LoVo (cell line): Measurements from ENCODE around the gene FZD2.
"Not testable (repeated sequence)": the region's sequence is repeated elsewhere in the genome, so short reads cannot be mapped to it uniquely, and the experiment has no call there.

Source experiments
- DNase-seq: peaks from one replicate; pipeline ENCODE4 v3.0.0-alpha.2; 2016; ENCODE audit warnings: low spot score

FZD2 gene

DNA sequence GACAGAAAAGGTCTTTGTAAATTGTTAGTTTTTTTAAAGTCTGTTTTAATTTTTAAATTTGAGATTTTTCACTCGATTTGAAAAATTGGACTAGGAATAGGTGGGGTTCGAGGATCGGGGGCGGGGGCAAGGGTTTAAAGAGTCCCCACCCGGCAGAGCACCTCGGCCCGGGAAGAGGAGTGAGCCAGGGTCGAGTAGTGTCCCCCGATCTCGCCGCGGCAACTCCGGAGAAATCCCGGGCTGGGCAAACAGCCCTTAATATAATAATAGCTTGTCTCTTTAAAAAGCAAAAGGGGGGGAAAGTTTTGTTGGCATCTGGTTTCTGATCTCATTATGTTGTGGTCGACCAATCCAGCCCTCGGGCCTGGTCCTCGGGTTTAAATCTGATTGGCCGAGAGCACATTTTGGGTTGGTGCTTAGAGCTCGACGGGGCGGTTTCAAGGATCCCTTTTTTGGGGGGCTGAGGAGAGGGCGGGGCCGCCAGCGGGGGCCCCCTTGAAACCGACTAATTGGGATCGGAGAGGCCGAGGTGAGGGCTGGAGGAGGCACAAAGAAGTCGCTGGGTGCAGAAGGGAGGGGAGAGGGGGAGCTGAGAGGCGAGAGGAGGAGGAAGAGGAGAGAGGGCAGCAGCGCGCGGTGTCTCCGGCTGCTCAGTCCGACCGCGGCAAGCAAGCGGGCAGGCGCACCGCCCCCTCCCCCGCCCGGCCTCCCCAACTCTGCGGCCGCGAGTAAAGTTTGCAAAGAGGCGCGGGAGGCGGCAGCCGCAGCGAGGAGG lies at the start of gene FZD2:
Gene FZD2, plus strand, starts transcription at position 653 of the 775 bp plus-strand sequence. CDS start 205 bp downstream, outside the sequence.
- peak; percentile 87 for DNase-seq

DNA sequence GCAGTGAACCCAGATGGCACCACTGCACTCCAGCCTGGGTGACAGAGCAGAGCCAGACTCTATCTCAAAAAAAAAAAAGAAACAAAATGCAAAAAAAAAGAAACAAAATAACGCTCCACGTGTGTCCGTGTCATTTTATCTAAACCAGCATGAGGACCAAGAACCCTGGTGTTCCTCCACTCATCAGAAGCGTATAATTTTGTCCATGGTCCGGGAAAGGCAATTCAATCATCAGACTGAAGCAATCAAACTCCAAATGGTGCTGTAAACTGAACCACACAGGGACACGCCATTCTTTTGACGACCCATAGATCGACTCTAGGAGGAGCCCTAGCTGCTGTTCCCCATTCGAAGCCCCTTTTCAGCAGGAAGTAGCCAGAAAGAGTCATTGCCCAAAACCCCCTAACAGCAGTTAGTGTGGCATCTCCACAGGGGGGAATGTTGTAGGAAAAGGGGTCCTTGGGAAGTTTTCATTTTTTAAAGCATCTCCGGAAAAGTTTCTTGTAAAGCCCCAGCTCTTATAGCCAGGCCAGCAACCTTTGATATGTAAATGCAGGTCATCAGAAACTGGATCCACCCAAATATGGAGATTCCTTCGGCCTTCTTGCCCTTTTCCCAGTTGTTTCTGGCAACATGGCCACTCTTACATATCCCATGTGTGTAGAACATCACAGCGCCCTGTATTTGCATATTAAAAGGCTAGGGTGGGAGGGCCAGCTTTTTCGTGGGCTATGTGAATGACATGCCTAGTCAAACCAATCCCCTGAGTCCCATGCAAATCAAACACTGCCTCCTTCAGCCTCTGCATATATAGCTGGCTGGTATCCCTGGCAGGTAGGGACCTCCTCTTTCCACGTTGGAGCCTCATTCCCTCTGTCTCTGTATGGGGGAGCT lies 45.8 kb upstream of the FZD2 start:
- not testable (repeated sequence) for DNase-seq

DNA sequence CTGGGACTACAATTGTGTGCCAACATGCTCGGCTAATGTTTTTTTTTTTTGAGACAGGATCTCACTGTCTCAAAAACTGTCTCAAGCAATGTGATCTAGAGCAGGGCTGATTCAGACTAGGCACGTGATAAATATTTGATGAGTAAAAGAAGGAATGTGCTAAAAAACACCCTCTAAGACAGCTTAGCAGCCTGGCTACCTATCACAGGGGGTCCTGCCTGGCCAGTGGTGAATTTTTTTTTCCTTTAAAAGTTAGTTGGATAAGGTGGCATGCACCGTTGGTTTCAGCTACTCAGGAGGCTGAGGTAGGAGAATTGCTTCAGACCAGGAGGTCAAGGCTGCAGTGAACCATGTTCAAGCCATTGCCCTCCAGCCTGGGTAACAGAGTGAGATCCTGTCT lies 39.3 kb upstream of the FZD2 start:
- no peak for DNase-seq

DNA sequence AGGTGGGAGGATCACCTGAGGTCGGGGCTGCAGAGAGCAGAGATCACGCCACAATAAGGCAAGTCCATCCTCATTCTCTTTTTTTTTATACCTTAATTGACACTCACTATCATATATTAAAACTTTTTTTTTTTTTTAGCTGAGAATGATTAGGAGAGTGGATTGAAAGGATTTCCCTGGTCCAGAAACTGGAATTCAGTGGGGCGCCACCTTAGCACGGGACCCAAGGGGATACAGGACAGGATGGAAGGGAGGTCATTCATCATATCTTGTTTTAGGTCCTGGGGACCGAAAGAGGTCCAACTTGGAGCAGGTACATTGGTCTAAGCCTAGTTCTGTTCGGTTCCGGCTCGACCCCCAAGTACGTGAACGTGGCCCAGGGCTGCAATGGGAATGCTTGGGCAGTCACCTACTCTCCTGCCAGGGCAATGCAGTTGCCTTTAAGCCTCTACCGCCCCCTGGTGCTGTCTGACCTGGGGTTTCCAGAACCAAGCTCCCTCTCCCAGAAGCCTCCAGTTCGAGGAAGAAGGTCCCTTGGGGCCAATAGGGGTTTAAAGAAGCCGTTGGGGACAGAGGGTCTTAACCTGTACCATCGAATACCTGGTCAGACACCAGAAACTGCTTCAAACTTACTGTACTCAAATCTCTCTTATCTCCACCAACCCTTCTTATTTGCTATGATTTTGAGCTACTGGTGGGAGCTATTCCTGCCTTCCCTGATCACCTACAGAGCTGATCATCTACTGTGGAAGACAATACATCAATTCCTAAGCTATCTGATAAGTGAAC lies 34.2 kb upstream of the FZD2 start:
- DNase-seq: peak; percentile 53

DNA sequence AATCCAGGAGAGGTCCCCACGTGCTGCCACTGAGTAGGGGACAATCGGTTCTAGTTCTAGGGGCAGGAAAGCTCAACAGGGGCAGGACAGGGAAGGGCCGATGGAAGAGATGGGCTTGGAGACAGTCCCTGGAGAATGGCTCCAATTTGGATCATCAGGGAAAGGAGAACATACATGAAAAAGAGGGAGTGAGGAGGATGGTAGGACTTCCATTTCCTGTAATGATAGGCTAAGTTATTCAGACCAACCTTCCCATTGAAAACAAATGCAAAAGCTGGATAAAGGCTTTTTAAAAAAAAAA lies 33.7 kb upstream of the FZD2 start:
- no peak for DNase-seq

DNA sequence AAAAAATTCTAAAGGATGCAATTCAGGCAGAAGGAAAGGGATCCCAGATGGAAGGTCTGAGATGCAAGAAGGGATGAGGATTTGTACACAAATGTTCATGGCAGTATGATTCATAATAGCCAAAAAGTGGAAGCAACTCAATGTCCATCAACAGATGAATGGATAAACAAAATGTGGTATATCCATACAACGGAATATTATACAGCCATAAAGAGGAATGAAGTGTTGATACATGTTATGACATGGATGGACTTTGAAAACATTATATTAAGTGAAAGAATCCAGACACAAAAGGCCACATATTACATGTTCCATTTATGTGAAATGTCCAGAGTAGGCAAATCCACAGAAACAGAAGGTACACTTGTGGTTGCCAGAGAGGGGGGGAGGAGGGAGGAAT lies 30.2 kb upstream of the FZD2 start:
- no peak for DNase-seq

DNA sequence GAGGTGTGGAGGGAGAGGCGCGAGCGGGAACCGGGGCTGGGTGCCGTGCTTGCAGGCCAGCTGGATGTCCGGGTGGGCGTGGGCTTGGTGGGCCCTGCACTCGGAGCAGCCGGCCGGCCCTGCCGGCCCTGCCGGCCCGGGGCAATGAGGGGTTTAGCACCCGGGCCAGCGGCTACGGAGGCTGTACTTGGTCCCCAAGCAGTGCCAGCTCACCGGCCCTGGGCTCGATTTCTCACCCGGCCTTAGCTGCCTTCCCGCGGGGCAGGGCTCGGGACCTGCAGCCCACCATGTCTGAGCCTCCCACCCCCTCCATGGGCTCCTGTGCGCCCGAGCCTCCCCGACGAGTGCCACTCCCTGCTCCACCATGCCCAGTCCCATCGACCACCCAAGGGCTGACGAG lies 29.3 kb upstream of the FZD2 start:
- DNase-seq: no peak

DNA sequence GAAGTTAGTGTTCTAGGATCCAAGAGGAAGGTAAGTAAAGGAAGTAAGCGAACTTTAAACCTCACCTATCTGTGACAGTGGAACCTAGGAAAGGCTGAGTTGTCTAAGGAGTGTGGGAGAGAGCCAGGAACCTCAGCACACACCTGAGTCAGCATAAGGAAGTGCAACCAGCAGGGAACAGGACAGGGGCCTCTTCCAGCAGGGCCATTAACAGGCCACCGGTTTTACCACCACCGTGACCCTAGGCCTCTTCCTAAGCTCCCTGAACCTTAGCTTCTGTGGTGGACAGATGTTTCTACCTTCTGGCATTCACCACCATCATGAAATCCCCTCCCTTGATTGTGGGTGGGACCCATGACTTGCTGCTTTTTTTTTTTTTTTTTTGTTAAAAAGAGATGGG lies 27.4 kb upstream of the FZD2 start:
- no peak for DNase-seq

DNA sequence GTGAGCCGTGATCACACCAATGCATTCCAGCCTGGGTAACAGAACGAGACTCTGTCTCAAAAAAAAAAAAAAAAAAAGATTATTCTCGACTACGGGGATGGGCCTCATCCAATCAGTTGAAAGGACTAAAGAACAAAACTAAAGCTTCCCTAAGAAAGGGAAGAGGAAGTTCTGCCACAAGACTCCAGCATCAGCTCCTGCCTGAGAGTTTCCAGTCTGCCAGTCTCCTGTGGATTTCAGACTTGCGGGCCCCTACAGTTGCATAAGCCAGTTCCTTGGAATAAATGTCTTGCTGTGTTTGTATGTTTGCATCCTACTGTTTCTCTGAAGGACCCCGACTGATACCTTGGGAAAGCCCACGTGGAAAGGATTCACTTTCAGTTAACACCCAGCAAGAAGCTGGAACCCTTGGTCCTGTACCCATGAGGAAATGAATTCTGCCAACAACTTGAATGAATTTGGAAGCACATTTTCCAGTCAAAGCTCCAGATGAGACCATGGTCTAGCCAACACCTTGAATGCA lies 26.3 kb upstream of the FZD2 start:
- no peak for DNase-seq

DNA sequence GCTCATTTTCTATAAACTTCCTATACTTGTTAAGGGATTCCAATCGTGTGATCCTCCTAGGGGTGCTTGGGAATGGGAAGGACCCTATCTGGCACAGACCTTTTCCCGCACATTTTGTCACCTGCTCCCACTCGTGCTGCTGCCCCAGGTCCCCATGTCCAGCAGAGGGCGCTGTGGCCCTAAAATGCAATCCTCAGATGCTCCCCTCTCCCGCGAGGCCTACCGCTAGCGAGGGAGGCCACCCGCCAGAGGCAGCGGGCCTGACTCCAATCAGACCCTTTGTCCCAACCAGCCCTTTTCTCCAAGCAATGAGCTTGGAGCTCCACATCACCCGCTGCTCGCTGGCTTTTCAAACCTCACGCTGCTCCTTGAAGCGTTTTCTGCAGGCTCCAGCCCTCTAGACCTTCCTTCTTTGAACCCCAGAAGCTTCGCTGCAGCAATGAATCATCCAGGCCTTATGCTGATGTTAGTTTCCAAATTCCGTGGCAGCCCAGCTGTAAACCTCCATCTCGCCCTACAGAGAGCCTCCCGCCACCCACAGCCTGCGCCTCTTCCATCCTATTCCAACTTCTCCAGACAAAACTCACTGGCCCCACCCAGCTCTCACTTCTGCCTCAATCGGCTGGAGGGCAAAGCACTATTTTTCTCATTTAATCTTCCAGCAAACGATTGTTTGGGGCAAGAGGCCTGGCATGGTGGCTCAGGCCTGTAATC lies 23.6 kb upstream of the FZD2 start:
- peak; percentile 80 for DNase-seq

DNA sequence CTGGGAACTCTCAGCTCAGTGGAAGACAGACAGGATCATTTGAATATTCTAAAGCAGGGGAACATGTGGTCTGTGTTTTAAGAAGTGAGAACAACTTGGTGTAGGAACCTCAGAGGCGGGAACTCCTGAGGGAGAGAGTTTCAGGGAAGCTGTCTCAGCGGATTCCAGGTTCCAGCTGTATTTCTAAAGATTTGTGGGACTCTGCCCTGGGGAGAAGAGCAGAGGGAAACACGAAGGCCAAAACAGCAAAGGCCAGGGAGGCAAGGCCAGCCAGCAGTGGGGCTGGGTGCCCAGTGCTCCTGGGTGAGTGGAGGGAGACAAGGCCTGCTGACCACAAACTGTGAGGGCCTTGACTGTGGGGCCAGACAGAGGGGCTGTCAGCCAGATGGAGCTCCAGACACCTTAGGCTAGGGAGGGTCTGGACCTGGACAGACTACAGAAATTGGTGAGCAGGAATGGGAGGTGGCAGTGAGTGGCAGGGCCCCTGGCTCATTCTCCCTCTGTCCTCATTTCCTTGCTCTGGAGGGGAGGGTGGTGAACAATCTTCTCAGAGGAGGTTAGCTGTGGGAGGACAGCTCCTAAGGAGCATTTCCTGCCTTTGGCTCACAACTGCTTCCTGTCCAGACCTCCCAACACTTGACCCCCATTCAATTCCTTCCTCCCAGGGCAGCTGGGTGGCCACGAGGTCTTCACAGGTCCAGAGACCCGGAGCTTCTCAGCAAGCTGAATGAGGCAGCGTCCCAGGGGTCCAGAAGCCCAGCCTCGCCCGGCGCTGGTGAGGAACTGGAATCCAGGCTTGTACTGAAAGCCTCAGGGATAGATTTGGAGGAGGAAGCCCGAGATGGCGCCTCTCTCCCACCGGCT lies 21.0 kb upstream of the FZD2 start:
- no peak for DNase-seq

DNA sequence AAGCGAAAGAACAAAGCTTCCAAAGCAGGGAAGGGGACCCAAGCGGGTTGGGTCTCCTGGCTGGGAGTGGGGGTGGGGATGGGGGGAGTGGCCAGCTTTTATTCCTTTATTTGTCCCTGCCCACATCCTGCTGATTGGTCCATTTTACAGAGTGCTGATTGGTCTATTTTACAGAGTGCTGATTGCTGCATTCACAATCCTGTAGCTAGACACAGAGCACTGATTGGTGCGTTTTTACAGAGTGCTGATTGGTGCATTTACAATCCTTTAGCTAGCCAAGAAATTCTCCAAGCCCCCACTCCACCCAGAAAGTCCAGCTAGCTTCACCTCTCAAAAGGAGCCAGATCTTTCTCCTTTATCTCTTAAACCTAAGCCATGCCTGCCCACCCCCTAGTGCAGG lies 19.4 kb upstream of the FZD2 start:
- DNase-seq: not testable (repeated sequence)

DNA sequence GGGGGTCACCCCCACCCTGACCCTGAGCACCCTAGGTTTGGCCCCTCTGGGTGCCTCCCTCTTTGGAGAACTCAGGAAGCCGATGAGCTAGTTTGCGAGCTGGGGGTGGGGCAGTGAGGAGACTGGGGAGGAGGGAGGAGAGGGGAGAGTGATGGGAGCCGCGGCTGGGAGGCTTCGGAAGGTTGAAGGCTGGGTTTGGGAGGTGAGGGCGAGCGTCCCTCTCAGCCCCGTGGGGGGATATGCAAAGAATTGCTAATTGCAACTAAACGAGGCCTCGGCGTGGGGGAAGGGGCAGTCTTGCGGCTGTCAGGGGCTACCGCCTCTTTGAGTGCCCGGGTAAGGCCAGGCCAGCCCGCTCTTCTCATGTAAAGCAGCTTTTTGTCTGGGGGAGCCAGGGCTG lies 17.6 kb upstream of the FZD2 start:
- no peak for DNase-seq

DNA sequence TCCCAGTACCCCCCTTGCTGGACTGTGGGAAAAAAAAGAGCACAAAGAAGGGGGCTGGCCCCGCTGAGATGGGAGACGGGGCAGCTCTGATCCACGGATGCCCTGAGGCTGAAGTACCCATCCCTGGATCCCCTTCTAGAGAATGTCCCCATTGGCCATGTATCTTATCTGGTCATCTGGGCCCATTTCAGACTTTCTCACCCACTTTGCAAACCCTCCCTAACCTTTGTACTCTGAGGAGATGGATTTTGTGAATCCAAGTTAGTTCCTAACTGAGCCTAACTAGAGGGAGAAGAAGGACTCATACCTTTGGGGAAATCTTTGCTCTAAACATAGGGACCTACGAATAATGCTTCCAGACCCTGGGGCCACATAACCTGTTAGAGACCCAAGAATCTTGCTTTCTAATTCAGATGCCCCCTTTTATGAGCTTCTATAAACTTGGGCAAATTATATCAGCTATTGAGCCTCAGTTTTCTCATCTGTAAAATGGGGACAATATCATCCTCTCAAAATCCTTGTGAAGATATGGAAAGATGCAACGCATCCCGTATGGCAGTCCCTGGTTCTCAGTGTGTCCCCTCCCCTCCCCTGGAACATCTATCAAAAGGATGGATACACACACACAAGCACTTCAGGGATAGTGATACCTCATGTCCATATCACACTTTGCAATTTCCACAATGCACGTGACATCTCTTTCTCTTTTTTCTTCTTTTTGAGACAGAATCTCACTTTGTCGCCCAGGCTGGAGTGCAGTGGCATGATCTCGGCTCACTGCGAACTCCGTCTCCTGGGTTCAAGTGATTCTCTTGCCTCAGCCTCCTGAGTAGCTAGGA lies 16.8 kb upstream of the FZD2 start:
- DNase-seq: no peak

DNA sequence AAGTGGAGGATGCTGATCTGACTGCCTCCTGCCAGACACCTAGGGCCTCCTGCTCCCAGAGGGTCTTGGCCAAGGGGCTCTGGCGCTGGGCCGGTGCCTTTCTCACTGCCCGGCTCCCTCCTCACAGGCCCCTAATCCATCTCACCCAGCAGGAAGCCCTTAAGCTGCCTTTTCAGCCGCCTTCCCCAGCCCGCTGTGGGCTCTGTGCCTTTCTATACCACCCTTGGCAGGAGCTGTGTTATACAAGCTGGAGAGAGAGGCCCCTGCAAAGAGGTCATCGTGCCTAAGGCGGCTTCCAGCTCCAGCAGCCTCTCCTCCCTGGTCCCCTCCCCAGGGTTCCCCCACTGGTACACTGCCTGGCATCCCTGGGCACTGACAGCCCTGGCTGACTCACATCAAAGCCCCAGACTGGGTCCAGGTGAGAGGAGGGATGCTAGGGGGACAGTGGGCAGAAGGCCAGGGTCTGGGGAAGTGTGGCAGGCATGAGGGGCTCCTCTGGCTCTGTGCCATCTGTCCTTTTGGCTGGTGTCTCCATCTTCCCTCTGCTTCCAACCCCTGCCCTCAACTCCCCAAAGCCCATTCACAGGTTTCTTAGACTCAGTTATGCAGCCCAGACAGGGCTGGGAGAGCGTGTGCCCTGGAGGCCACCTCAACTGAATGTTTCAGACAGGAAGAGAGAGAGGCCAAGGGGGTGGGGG lies 15.3 kb upstream of the FZD2 start:
- no peak for DNase-seq

DNA sequence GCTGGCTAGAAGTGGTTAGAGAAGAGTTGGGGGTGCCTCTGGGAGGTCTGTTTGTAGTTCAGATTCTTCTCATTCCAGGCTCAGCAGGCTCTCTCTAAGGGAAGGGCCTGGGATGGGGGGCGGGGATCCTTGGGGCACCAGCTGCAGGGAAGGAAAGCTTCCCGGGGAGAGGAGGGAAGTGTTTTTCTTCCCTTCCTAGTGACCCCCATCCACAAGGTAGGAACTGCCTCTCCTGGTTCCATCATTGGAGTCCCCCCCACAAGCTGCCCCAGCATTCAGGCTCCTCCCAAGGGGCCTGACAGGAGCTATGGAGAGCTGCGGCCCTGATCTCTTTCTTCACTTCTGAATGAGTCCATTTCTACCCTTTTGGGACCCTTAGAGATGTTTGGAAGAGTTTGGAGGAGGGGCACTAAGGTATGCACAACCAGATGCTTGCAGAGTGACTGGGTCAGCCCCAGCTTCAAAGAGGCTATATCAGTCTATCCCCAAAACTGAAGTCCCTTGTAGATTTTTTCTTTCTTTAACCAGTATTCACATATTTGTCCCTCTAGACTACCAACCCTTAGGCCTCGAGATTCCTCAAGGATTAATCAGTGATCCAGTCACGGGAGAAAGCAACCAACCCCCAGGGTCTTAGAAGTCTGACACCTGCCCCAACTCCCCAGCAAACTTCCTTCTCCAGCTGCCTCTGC lies 13.9 kb upstream of the FZD2 start:
- DNase-seq: peak; percentile 39

DNA sequence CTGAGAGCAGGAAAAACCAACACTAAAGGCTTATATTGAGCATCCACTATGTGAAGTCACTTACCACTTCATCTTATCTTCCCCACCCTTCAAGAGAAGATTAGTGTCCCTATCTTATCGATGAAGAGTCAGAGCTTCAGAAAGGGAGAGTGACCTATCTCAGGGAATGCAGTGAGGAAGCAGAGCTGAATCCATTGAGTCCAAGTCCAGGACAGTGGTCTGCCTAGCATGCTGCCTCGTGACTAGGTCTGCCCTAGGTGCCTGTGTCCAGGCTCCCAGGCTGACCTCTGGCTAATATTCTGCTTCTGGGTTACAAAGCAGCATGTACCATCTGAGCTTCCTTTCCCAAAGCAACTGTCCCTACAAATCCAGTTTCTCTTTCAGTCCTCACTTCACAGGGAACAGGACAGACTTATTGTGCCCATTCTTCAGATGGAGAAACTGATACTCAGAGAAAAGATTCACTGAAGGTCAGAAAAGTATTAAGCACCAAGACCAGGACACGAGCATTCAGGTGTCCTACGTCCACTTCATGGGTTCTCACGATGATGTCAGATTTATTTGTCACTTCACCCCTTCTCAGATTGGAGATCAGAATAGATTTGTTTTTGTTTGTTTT lies 13.3 kb upstream of the FZD2 start:
- DNase-seq: no peak
